OCI-LY3 (cell line): ENCODE results near the gene GSAP.

Source experiments
- CTCF ChIP-seq: fragments of 200-600, 300-600 bp; sonication (generic); IDR thresholded peaks from 2 replicates; pipeline ENCODE4 v1.5.1; 2014; ENCODE audit warnings: antibody characterized with exemption, low read length, low read depth
- EZH2phosphoT487 ChIP-seq: fragments of 200-600 bp; shearing (Covaris generic); IDR thresholded peaks from 2 replicates; pipeline ENCODE4 v1.6.1; 2018; ENCODE audit warnings: antibody characterized with exemption, mixed run types, low read depth

- TF ChIP-seq CTCF (no peak), EZH2phosphoT487 (no peak)
Measured at GRCh38 chr7:77353911-77354310, 62.2 kb downstream of the GSAP start.
